OCI-LY1 (cell line): Measurements from ENCODE around the gene FCGR2B.
"Not testable (repeated sequence)": the region's sequence is repeated elsewhere in the genome, so short reads cannot be mapped to it uniquely, and the experiment has no call there.

Source experiments
- CTCF ChIP-seq: fragments of 200-600 bp; sonication (generic), shearing (Covaris generic); IDR thresholded peaks from 2 replicates; pipeline ENCODE4 v1.5.1; 2017; ENCODE audit warnings: mild to moderate bottlenecking, antibody characterized with exemption, low read length, moderate library complexity, mixed read lengths
- EZH2 ChIP-seq: fragments of 200-600 bp; sonication (generic), shearing (Covaris generic); IDR thresholded peaks from 2 replicates; pipeline ENCODE4 v1.8.0; 2017; ENCODE audit warnings: borderline replicate concordance, mixed run types, mild to moderate bottlenecking, antibody characterized with exemption, low read length, moderate library complexity, mixed read lengths

- not testable (repeated sequence) for TF ChIP-seq CTCF, EZH2
These were observed 32.7 kb upstream of the FCGR2B start for GRCh38 chr1:161630128-161630742.
